ENCODE data around the gene KCP. TPM values are rescaled to one million over a fixed set of nuclear protein-coding genes. Genes with fewer than 3 reads are reported as not detected.
"Not testable (repeated sequence)": the region's sequence is repeated elsewhere in the genome, so short reads cannot be mapped to it uniquely, and the experiment has no call there.

KCP gene
- total RNA-seq (2014; rRNA removed; shearing (Covaris generic)) = 0.35 and 1.4 TPM in 2 replicates
- 0.09 and 0.18 TPM in 2 replicates for polyA plus RNA-seq (2015; cell fraction: cytosol; rRNA removed)
- polyA plus RNA-seq (2015; cell fraction: nucleus; rRNA removed) = 1.1 and 2.7 TPM in 2 replicates

DNA sequence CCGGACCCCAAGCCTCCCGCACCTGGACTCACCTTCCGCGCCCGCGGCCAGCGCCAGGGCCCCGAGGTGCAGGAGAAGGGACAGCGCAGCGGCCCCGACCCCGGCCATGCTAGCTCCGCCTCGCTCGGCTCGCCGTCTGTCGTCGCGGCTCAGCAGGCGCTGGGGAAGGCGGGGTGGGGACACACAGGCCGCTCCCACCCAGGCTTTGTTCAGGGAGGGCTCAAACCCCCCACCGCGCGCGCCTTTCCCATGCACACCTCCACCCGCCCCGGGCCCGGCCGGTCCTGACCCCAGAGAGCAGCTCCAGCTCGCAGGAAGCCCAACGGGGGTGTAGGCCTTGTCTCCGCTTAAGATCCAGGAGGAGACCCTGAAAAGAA, at the start of gene KCP:
TSS of gene KCP (minus strand) at position 141 of the 377 bp plus-strand sequence. CDS start at position 108, 33 bp downstream.
- no peak for DNase-seq (ENCODE audit: low read depth)

DNA sequence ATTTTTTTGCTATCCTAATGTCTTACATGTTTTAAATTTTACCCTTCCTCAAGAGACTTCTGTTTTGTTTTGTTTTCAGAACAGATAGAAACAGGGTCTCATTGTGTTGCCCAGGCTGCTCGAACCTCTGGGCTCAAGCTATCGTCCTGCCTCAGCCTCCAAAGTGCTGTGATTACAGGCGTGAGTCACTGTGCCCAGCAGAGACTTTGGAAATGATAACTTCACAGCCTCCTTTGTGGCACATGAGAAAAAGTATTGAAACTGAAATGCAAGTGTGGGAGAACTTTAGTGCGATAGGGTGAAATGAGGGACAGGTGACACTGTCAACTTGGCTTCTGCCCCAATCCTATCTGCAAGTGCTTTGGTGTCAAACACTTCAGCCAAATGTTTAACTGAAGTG, 48.8 kb upstream of the KCP start:
- no peak for DNase-seq (ENCODE audit: low read depth)

DNA sequence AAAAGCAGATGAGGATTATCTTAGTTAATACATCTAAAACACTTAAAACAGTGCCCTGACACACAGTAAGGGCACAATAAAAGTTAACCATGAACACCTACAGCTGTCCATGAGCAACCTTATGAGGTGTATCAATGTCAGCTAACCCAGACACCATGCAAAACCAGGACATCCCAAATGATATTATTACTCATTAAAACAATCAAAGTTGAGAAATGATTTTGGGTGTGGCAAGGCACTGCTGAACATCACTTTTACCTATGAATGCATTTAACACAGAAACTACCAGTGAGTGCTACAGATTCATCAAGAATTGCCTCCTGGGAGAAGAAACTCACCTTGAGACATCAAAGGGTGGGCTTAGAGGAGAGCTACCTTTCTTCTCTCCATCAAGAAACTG, 45.5 kb upstream of the KCP start:
- DNase-seq (ENCODE audit: low read depth) = no peak

DNA sequence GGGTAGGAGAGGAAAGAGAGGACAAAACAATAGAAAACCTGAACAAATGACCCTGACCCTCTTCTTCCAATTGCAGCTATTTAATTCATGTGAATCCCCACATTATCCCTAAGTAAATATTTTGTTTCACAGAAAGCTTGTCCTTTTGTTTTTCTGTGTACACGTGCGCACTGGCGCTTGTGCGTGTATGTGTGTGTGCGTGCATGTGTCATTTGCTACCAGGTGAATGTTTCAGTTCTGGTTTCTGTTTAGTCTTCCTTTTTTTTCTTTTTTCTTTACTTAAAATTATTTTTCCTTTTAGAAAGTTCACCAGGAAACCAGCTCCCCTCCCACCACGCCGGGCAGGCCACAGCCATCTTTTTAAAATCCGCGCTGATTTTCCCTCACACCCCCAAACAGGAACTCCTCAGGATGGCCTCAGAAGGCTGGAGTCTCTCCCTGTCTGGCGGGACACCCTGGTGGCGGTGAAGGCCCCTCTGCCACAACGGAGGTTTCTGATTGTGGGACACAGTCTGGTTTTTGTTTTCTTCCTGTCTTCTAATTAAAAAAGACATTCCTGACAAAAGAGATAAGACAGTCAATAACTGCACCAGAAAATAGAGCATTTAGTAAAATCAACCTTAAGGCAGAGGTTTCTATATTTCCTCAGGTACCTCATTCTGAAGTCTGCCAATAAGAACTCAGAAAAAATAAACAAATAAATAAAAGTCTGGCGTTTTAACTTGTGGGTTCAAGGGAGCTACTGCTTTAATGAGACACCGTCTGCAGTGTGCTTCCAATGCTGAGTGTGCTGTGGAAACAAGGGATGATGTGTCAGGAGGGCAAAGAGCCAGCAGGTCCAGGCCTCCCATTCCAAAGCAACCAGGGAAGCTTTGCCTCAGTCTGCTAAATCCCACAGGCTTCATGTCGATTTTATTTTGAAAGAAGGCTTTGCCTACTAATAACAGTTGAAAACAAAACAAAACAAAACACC, 44.6 kb upstream of the KCP start:
- no peak for DNase-seq (ENCODE audit: low read depth)

DNA sequence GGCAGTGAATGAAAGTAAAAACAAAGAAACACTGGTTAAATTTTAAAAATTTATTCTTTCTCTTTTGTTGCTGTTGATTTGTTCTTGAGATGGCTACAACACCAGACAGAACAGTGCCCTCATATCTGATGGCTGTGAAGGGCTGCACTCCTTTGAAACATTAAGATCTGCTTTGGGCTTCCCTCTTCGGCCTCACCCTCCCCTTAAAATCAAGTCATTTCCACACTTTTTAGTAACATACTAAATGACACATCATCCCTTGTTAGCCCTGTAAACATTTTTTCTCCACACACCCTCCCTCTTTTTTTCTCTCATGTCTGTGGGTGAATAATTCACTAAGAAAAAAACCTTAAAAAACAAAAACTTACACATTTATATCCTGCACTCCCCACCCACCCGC, 43.6 kb upstream of the KCP start:
- no peak for DNase-seq (ENCODE audit: low read depth)

DNA sequence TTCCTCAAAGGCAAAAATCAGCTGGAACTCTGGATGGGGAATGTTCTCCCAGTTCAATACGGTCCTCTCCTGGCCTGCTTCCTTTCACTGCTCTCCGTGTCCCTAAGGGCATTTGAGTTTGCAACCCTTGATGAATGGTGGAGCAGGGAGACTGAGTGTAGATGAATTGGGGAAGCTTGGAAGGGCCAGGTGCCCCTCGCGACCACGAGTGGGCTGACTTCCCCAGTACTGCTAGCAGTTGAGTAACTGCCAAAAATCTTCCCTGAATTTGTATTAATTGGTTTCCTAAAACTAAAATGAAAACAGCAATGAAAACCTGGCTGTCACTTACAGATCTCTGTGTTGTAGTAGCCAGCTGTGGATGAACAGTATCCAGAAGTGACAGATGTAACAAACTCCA, 40.8 kb upstream of the KCP start:
- DNase-seq (ENCODE audit: low read depth) = no peak

DNA sequence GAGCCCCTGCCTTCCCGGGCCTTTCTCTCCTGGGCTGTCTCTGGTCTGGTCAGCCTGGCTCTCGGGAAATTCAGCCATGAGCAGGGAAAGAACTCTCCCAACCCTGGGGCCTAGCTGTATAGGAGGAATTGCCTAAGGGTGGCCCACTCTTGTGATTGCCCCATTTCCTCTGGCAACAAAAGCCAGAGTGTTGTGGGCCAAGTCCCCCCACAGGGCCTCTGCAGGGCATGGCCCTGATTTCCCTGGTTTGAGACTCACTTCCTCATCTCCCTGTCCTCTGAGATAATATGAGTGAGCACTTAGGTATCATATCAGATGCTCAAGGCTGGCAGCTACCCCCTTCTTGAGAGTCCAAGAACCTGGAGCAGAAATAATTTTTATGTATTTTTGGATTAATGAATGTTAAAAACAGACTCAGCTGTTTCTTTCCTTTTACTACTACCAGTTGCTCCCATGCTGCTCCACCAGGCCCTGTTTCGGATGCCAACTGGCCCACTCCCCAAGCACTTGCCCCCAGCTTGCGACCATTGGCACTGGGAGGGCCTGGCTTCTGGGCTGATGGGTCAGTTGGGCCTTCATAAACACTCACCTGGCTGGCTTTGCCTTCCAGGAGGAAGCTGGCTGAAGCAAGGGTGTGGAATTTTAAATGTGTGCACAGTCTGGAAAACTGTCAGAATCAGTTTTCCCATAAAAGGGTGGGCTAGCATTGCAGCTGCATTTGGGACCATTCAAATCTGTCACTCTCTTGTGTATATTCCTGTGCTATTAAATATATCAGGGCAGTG, 38.7 kb upstream of the KCP start:
- DNase-seq (ENCODE audit: low read depth) = no peak

DNA sequence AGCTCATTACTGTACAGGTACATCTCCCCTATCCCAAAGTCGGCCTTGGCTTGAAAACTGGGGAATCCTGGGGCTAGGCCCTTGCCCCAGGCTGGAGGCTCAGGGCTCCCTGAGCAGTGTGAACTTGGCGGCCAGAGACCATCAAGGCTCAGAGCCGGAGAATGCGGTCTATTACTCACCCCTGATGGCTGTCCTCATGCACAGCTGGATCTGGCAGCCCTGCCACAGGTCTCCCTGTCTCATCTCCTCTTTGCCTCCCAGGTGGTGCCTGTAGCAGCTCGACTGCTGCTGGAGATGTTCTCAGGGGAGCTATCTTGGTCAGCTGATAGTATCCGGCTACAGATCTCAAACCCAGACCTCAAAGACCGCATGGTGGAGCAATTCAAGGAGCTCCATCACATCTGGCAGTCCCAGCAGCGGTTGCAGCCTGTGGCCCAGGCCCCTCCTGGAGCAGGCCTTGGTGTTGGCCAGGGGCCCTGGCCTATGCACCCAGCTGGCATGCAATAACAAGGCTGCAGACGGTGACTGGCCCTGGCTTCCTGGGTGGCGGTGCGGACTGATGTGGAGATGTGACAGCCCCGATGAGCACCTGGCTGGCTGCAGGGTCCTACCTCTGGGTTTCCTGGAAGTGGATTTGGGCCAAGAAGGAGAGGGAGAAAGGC, 37.9 kb upstream of the KCP start:
- DNase-seq (ENCODE audit: low read depth) = no peak

DNA sequence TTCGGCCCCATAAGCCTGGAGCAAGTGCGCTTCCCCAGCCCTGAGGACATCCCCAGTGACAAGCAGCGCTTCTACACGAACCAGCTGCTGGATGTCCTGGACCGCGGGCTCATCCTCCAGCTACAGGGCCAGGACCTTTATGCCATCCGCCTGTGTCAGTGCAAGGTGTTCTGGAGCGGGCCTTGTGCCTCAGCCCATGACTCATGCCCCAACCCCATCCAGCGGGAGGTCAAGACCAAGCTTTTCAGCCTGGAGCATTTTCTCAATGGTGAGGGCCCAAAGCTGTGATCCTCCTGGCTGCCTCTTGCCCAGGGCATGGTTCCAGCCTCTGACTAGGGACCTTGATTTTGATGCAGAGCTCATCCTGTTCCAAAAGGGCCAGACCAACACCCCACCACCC, 37.3 kb upstream of the KCP start:
- no peak for DNase-seq (ENCODE audit: low read depth)

DNA sequence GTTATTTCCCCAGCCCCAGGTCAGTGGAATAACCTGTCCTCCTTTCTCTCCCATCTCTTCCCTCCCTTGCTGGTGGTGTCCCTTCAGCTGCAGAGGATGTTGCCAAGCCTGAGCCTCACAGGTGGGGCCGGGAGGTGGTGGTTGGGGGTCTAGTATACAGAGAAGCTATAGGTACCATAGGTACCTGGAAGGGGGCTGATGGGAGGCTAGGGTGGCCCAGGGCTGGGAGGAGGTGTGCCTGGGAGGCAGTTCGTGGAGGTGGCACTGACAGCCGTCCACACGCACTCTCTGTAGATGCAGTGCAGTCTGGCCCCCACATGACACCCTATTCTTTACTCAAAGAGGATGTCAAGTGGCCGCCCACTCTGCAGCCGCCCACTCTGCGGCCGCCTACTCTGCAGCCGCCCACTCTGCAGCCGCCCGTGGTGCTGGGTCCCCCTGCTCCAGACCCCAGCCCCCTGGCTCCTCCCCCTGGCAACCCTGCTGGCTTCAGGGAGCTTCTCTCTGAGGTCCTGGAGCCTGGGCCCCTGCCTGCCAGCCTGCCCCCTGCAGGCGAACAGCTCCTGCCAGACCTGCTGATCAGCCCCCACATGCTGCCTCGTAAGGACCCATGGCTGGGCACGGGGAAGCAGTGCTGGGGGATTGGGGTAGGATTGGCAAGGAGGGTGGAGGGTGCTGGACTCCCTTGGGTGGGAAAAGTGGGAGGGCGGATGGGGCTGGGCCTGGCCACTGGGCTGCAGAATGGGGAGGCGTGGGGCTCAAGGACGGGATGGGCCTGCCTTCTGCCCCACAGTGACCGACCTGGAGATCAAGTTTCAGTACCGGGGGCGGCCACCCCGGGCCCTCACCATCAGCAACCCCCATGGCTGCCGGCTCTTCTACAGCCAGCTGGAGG, 36.7 kb upstream of the KCP start:
- DNase-seq (ENCODE audit: low read depth) = no peak

DNA sequence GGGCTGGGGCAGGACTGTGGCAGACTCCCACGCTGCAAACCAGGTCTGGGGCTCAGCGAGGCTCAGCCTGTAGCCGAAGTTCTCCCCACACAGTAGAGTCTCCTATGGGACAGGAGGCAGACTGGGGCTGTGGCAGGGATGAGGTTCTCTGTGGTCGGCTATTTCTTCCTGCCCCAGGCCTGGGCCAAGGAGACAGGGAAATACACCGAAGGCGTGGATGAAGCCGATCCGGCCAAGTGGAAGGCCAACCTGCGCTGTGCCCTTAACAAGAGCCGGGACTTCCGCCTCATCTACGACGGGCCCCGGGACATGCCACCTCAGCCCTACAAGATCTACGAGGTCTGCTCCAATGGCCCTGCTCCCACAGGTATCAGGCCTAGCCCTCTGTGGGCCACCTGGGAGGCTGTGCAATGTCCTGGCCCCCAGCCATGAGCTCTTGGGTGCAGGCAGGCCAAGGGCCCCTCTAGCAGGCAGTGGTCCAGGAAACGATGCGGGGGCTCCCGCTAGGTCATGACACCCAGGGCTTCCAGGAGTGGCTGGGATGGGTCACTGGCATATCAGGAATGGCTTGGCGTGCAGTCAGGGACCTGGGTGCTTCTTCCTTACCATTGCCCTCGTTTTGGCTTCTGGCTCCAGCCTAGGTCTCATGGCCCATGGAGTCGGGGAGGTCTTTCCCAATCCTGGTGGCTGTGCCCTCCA, 35.3 kb upstream of the KCP start:
- DNase-seq (ENCODE audit: low read depth) = no peak

DNA sequence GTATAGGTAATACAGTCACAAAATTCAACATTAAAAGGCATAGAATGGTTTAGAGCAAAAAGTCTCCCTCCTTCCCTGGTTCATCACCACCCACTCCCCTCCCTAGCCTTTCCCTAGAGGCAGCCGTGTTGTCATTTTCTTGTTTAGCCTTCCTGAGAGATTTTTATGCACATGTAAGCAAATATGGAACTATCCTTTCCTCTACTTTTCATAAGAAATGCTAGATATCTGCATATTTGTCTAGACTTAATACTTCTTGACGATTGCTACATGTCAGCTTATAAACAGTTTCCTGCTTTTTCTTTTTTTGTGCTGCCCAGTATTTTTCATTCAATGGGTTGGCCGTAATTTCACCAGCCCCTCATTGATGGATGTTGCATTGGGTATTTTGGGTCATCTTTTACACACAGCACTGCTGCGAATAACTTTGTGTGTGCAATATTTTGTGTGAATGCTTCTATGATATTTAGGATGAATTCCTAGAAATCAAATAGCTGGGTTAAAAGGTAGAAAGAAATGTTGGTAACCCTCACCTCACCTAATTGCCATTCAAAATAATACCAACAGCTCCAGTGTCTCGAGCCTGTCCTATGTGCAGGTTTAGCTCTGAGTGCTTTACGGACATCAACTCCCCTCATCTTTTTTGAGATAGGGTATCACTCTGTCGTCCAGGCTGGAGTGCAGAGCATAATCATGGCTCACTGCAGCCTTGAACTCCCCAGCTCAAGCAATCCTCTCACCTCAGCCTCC, 34.2 kb upstream of the KCP start:
- DNase-seq (ENCODE audit: low read depth) = no peak

DNA sequence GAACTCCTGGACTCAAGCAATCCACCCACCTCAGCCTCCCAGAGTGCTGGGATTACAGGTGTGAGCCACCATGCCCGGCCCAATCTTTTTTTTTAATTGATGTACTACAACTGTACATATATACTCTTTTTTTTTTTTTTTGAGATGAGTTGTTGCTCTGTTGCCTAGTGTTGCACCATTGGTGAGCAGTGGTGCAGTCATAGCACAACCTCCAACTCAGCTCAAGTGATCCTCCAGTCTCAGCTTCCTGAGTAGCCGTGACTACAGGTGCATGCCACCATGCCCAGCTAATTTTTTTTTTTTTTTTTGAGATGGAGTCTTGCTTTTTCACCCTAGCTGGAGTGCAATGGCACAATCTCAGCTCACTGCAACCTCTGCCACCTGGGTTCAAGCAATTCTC, 32.7 kb upstream of the KCP start:
- DNase-seq (ENCODE audit: low read depth) = not testable (repeated sequence)

DNA sequence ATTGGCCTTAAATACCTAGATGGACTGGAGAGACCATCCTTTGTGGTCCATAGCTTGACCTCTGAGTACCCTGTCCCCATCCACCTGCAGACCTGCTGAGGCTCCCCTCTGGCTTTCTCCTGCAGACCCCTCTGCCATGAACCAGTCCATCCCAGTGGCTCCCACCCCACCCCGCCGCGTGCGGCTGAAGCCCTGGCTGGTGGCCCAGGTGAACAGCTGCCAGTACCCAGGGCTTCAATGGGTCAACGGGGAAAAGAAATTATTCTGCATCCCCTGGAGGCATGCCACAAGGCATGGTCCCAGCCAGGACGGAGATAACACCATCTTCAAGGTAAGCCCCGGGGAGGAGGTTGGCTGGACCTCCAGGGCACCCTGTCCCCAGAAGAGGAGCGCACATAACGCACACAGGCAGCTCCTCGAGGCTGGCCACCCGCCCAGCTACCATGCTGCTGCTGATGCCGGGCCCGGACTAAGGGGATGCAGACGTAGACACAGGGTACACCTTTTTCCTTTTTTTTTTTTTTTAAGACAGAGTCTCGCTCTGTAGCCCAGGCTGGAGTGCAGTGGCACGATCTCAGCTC, 31.5 kb upstream of the KCP start:
- no peak for DNase-seq (ENCODE audit: low read depth)

DNA sequence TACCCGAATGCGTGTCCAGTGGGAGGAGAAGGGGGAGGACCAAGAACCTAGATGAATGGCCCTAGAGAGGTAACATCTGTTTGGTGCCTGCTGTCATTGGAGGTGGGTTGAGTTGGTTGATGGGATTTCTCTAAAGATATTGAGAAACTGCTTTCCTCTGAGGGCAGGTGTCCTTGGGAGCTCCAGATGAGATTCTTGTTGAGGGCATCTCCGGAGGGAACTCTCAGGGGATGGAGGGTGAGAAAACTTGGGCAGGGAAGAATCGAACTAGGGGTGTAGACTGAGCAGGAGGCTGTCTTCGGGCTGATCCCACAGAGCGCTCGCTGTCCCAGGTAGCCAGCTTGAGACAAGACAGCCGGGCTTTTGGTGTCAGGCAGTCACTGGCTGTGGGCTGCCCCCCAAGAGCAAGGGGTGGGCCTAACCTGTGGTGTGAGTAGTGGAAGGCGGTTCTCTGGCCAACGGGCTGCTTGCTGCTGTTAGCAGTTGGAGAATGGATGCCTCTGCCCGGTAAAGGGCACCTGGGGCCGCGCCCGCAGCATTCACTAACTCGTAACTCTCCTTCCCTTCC, 30.9 kb upstream of the KCP start:
- no peak for DNase-seq (ENCODE audit: low read depth)

DNA sequence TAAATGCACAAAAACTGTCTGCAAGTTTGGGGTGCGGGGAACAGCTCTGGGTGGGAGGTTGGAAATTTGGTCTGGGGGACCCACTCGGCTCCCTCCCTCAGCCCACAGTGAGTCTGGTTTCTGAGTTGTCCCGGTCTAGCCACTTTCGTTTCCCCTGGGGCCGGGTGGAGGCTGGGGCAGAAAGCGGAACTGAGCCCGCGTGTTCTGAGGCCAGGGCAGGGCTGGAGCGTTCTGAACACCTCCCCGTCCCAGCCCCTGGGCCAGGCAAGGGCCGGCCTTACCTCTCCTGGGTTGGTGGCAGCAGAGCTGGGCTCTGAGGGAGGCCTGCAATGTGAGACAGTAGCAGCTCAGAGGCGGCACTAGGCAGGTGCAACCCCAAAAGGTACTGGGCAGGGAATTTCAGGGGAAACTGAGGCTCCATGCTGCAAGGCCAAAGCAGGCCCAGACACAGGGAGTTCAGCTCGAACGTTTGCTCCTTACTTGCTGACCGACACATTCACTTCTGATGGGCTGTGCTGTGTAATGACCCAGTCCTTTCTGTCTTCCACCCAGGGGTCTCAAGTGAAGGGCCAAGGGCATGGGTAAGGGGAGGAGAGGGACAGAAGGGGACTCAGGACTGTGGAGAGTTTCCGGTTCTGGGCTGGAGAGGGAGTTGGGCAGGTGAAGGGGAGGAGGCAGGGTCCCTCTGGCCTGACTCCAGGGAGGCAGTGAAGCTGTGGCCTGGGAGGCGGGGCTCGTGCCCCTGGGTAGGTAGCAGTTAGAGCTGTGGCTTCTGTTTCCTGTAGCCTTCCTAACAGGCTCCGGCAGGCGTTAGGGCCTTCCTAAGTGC, 30.2 kb upstream of the KCP start:
- no peak for DNase-seq (ENCODE audit: low read depth)

DNA sequence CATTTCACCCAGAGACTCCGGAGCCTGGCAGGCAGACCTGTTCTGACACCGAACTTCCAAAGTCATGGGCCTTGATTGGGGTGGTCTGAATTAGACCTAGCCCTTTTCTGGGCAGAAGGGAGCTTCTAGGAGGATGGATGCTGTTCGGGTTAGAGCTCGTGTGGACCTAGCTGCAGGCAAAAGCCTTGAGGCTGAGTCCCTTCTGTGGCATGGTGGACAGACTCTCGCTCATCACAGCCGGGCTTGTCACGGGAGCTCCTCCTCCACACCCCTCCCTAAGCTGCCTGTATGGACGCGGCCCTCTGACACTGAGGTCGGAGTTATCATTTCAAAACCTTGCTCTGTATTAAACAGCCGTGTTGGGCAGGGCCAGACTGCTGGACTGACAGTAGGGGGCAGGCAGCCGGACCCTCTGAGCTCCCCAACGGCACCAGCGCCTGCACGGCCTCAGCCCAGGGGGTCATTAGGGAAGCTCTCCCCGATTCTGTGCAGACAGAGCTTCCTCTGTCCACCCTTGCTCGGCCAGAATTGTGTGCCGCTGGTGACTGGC, 29.4 kb upstream of the KCP start:
- no peak for DNase-seq (ENCODE audit: low read depth)

Data from HT1080 (cell line).